HG03565 (cell line): ENCODE measurements around the gene TATDN2.

Experiments used
- ATAC-seq: cut with Tn5 transposase; IDR thresholded peaks from one replicate; pipeline ENCODE4 v1.9.1; 2021; ENCODE audit warnings: mild to moderate bottlenecking, moderate library complexity; ENCODE audit not compliant: unreplicated experiment

The TATDN2 gene

GRCh38 chr3:10248184-10248983 lies at the start of gene TATDN2:
TATDN2 (plus strand) TSS chr3:10248459; CDS start chr3:10249201, 742 bp downstream.
- peak; percentile 92 for ATAC-seq

GRCh38 chr3:10198761-10199649 lies 49.3 kb upstream of the TATDN2 start:
- ATAC-seq = peak; percentile 70

GRCh38 chr3:10204921-10205320 lies 43.3 kb upstream of the TATDN2 start:
- ATAC-seq = no peak

GRCh38 chr3:10205451-10206165 lies 42.7 kb upstream of the TATDN2 start:
- ATAC-seq = no peak

GRCh38 chr3:10206166-10206511 lies 42.1 kb upstream of the TATDN2 start:
- ATAC-seq = no peak

- no peak for ATAC-seq
Measured at GRCh38 chr3:10213156-10213792, 35.0 kb upstream of the TATDN2 start.

- no peak for ATAC-seq
Measured at GRCh38 chr3:10215578-10216368, 32.5 kb upstream of the TATDN2 start.

- no peak for ATAC-seq
Measured at GRCh38 chr3:10217359-10217758, 30.9 kb upstream of the TATDN2 start.

GRCh38 chr3:10219737-10220136 lies 28.5 kb upstream of the TATDN2 start:
- no peak for ATAC-seq

- ATAC-seq = peak; percentile 50
Measured at GRCh38 chr3:10223676-10224639, 24.3 kb upstream of the TATDN2 start.

- peak; percentile 32 for ATAC-seq
Measured at GRCh38 chr3:10224794-10225665, 23.2 kb upstream of the TATDN2 start.

- no peak for ATAC-seq
Measured at GRCh38 chr3:10226293-10226692, 22.0 kb upstream of the TATDN2 start.

- ATAC-seq = no peak
Measured at GRCh38 chr3:10228248-10228950, 19.9 kb upstream of the TATDN2 start.

- ATAC-seq = no peak
Measured at GRCh38 chr3:10229576-10229975, 18.7 kb upstream of the TATDN2 start.

GRCh38 chr3:10232137-10232536 lies 16.1 kb upstream of the TATDN2 start:
- ATAC-seq = peak; percentile 47

- no peak for ATAC-seq
Measured at GRCh38 chr3:10233988-10234387, 14.3 kb upstream of the TATDN2 start.

- ATAC-seq = no peak
Measured at GRCh38 chr3:10234526-10235230, 13.6 kb upstream of the TATDN2 start.
